ENCODE data around the gene UNC13C. TPM values are rescaled to one million over a fixed set of nuclear protein-coding genes. Genes with fewer than 3 reads are reported as not detected.

The UNC13C gene
- polyA plus RNA-seq, 1 donor = 2.5 TPM

- no peak for DNase-seq (ENCODE audit: low read depth)
These were observed 39.7 kb downstream of the UNC13C start for GRCh38 chr15:54017959-54018358.

- DNase-seq (ENCODE audit: low read depth) = no peak
These were observed 48.0 kb downstream of the UNC13C start for GRCh38 chr15:54026258-54026657.

GRCh38 chr15:54026891-54027290 lies 48.6 kb downstream of the UNC13C start:
- no peak for DNase-seq (ENCODE audit: low read depth)

GRCh38 chr15:54029081-54029480 lies 50.8 kb downstream of the UNC13C start:
- DNase-seq (ENCODE audit: low read depth) = no peak

- no peak for DNase-seq (ENCODE audit: low read depth)
These were observed 53.8 kb downstream of the UNC13C start for GRCh38 chr15:54032066-54032465.

GRCh38 chr15:54033356-54033860 lies 55.2 kb downstream of the UNC13C start:
- DNase-seq (ENCODE audit: low read depth) = peak; percentile 52

- DNase-seq (ENCODE audit: low read depth) = peak; percentile 60
These were observed 55.7 kb downstream of the UNC13C start for GRCh38 chr15:54033869-54034458.

- DNase-seq (ENCODE audit: low read depth) = no peak
These were observed 57.4 kb downstream of the UNC13C start for GRCh38 chr15:54035616-54036015.

GRCh38 chr15:54045397-54045796 lies 67.2 kb downstream of the UNC13C start:
- DNase-seq (ENCODE audit: low read depth) = no peak

- no peak for DNase-seq (ENCODE audit: low read depth)
These were observed 67.9 kb downstream of the UNC13C start for GRCh38 chr15:54046093-54046492.

- DNase-seq (ENCODE audit: low read depth) = peak; percentile 20
These were observed 86.1 kb downstream of the UNC13C start for GRCh38 chr15:54064365-54064764.

- DNase-seq (ENCODE audit: low read depth) = no peak
These were observed 88.2 kb downstream of the UNC13C start for GRCh38 chr15:54066403-54066802.

- DNase-seq (ENCODE audit: low read depth) = no peak
These were observed 104.7 kb downstream of the UNC13C start for GRCh38 chr15:54082836-54083492.

GRCh38 chr15:54083501-54083900 lies 105.3 kb downstream of the UNC13C start:
- no peak for DNase-seq (ENCODE audit: low read depth)

GRCh38 chr15:54083991-54084390 lies 105.8 kb downstream of the UNC13C start:
- no peak for DNase-seq (ENCODE audit: low read depth)

GRCh38 chr15:54088837-54089236 lies 110.6 kb downstream of the UNC13C start:
- DNase-seq (ENCODE audit: low read depth) = no peak

- no peak for DNase-seq (ENCODE audit: low read depth)
These were observed 111.5 kb downstream of the UNC13C start for GRCh38 chr15:54089776-54090175.

- DNase-seq (ENCODE audit: low read depth) = no peak
These were observed 113.4 kb downstream of the UNC13C start for GRCh38 chr15:54091651-54092050.

GRCh38 chr15:54094661-54095060 lies 116.4 kb downstream of the UNC13C start:
- DNase-seq (ENCODE audit: low read depth) = no peak

GRCh38 chr15:54097019-54097418 lies 118.8 kb downstream of the UNC13C start:
- no peak for DNase-seq (ENCODE audit: low read depth)

- DNase-seq (ENCODE audit: low read depth) = no peak
These were observed 120.8 kb downstream of the UNC13C start for GRCh38 chr15:54099010-54099409.

GRCh38 chr15:54101664-54102270 lies 123.5 kb downstream of the UNC13C start:
- DNase-seq (ENCODE audit: low read depth) = no peak

GRCh38 chr15:54102704-54103103 lies 124.5 kb downstream of the UNC13C start:
- DNase-seq (ENCODE audit: low read depth) = no peak

All from forelimb muscle (tissue), 1 donor.